ENCODE measurements around the gene NRXN3. TPM values are rescaled to one million over a fixed set of nuclear protein-coding genes. Genes with fewer than 3 reads are reported as not detected.

Gene NRXN3
- total and polyA plus RNA-seq, 4 donors = 1.4 to 8.3 (median 4.4) TPM

DNA sequence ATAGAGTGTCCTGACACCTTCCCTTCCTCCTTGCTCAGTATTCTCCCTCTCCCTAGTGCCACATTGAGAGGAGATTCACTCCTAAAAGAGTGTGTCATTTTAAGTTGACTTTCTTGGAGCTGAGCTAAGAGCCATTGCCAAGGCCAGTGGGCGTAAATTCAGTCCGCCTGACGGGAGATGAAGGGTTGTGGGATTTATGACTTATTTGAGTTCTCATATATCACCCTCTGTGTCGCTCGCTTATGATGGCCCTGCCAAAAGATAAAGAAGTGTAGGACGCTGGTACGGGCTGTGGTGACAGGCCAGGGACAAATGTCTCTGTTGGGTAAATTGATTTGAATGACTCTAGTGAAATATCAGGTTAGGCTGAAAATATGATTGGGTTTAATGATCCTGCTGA lies 867.4 kb downstream of the NRXN3 start:
- TF ChIP-seq CTCF (IDR thresholded peaks at IDR 0.05; ENCODE audit: control extremely low read depth, extremely low read depth) = no peak
- H3K9ac ChIP-seq (ENCODE audit: insufficient read depth in 1 of 2, low read length in 2 of 2) = no peak overlapping the region
- no peaks in the 10 kb centered on the region for H3K36me3 ChIP-seq (ENCODE audit: control insufficient read depth in 4 of 4, insufficient read depth in 4 of 4, low read length in 4 of 4)
- H3K27ac ChIP-seq (ENCODE audit: low read depth in 1 of 2, low read length in 1 of 2) = no peak overlapping the region
- H3K4me1 ChIP-seq (ENCODE audit: control insufficient read depth in 5 of 5, insufficient read depth in 5 of 5, low read length in 5 of 5) = no peaks in the 10 kb centered on the region
- no peak overlapping the region for H3K4me3 ChIP-seq
- ATAC-seq (ENCODE audit: insufficient read depth, low FRiP score) = no peak
- peaks cover 0 to 7% (median 2%) of the 10 kb centered on the region in 4 donors for H3K9me3 ChIP-seq (ENCODE audit: control insufficient read depth in 4 of 4, insufficient read depth in 3 of 4, low read length in 3 of 4)
- 80 to 86% methylated on average over 7 of the region's 7 CpGs for WGBS, 2 donors
- no peak for DNase-seq
- H3K27me3 ChIP-seq (ENCODE audit: control insufficient read depth in 3 of 3, insufficient read depth in 3 of 3, low read length in 2 of 3) = no peaks in the 10 kb centered on the region

DNA sequence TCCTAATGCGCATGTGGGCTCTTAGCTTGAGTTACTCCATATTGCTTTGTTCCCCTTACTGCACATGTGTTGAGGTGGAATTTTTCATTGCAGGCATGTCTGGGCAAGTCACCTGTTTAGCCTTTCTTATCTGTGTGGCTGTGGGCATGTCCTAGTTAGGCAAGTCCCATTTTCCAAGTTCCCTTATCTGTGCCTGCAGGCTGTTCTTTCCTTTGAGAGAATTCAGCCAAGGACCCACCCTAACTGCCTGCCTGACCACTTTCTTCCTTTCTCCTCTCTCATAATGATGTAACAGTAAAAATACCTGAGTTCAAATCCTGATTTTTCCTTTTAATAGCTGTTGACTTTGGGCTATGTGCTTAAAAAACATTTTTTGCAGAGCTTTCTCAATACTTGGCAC lies 870.6 kb downstream of the NRXN3 start:
- Histone ChIP-seq H3K27ac (ENCODE audit: low read depth in 1 of 2, low read length in 1 of 2) (no peak overlapping the region), H3K4me1 (ENCODE audit: control insufficient read depth in 5 of 5, insufficient read depth in 5 of 5, low read length in 5 of 5) (peaks cover 0 to 3% (median 0%) of the 10 kb centered on the region in 5 donors), H3K9me3 (ENCODE audit: control insufficient read depth in 4 of 4, insufficient read depth in 3 of 4, low read length in 3 of 4) (peaks cover 0 to 7% (median 2%) of the 10 kb centered on the region in 4 donors), H3K4me3 (no peak overlapping the region), H3K27me3 (ENCODE audit: control insufficient read depth in 3 of 3, insufficient read depth in 3 of 3, low read length in 2 of 3) (no peaks in the 10 kb centered on the region), H3K9ac (ENCODE audit: insufficient read depth in 1 of 2, low read length in 2 of 2) (no peak overlapping the region), H3K36me3 (ENCODE audit: control insufficient read depth in 4 of 4, insufficient read depth in 4 of 4, low read length in 4 of 4) (no peaks in the 10 kb centered on the region)
- no peak for DNase-seq
- WGBS, 2 donors = 96 to 97% methylated on average over 1 of the region's 1 CpG
- ATAC-seq (ENCODE audit: insufficient read depth, low FRiP score) = no peak
- no peak for TF ChIP-seq CTCF (IDR thresholded peaks at IDR 0.05; ENCODE audit: control extremely low read depth, extremely low read depth)

DNA sequence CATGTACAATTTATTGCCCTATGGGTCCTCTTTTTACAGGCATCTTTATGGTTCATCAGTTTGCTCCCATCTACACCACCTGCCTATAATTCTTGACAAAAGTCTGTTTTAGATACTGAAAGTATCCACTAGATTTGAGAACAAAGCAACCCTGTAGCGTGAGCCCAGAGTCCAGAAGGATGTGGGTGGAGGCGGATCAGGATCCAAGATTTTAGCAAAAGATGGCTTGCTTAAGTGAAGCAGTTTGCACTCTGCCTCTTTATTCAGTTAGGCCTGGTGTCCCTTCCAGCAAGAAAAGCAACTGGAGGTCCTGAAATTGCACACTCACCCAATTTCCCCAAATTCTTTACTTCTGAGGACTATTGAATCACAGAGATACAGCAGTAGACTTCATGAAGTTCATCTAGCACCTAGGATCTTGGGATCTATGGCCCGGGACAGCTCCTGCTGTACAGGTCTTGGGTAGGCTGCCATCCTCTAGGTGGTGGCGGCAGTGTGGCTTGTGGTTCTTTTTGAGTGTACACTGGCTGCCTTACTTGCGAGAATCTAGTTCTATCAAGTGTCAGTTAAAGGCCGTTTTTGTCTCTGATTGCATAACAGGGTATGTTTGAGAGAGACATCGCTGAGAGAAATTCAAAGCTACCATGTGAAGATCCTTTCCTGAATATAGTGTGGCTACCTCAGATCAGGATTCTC lies 873.2 kb downstream of the NRXN3 start:
- H3K9ac ChIP-seq (ENCODE audit: insufficient read depth in 1 of 2, low read length in 2 of 2) = no peak overlapping the region
- H3K4me3 ChIP-seq = no peak overlapping the region
- no peak for TF ChIP-seq CTCF (IDR thresholded peaks at IDR 0.05; ENCODE audit: control extremely low read depth, extremely low read depth)
- 82 to 88% methylated on average over 7 of the region's 7 CpGs for WGBS, 2 donors
- H3K4me1 ChIP-seq (ENCODE audit: control insufficient read depth in 5 of 5, insufficient read depth in 5 of 5, low read length in 5 of 5) = peaks cover 0 to 3% (median 0%) of the 10 kb centered on the region in 5 donors
- no peak for DNase-seq
- peaks cover 0 to 7% (median 2%) of the 10 kb centered on the region in 4 donors for H3K9me3 ChIP-seq (ENCODE audit: control insufficient read depth in 4 of 4, insufficient read depth in 3 of 4, low read length in 3 of 4)
- no peak overlapping the region for H3K27ac ChIP-seq (ENCODE audit: low read depth in 1 of 2, low read length in 1 of 2)
- H3K27me3 ChIP-seq (ENCODE audit: control insufficient read depth in 3 of 3, insufficient read depth in 3 of 3, low read length in 2 of 3) = no peaks in the 10 kb centered on the region
- ATAC-seq (ENCODE audit: insufficient read depth, low FRiP score) = no peak
- H3K36me3 ChIP-seq (ENCODE audit: control insufficient read depth in 4 of 4, insufficient read depth in 4 of 4, low read length in 4 of 4) = no peaks in the 10 kb centered on the region

Data from lung (tissue), 12 donors.